ENCODE data around the gene SYT5.
"Not testable (repeated sequence)": the region's sequence is repeated elsewhere in the genome, so short reads cannot be mapped to it uniquely, and the experiment has no call there.

SYT5 gene

GRCh38 chr19:55166530-55167268 lies 13.4 kb downstream of the SYT5 start, which contains the start of gene DNAAF3:
TSS of gene DNAAF3 (minus strand) at chr19:55166613. CDS start at chr19:55166413, 200 bp downstream.
- DNase-seq: no peak

- no peak for DNase-seq
Measured at GRCh38 chr19:55165952-55166529, 14.0 kb downstream of the SYT5 start.

- DNase-seq: no peak
Measured at GRCh38 chr19:55161571-55162322, 18.3 kb downstream of the SYT5 start.

GRCh38 chr19:55160986-55161365 lies 19.1 kb downstream of the SYT5 start:
- DNase-seq: no peak

- DNase-seq: no peak
Measured at GRCh38 chr19:55160128-55160985, 19.7 kb downstream of the SYT5 start.

- no peak for DNase-seq
Measured at GRCh38 chr19:55158848-55159749, 21.0 kb downstream of the SYT5 start.

- no peak for DNase-seq
Measured at GRCh38 chr19:55158423-55158822, 21.7 kb downstream of the SYT5 start.

GRCh38 chr19:55157064-55157908 lies 22.8 kb downstream of the SYT5 start, which contains the start of gene TNNI3:
TSS of gene TNNI3 (minus strand) at chr19:55157732. CDS start at chr19:55157589, 143 bp downstream.
- no peak for DNase-seq

- no peak for DNase-seq
Measured at GRCh38 chr19:55156202-55157063, 23.7 kb downstream of the SYT5 start.

- DNase-seq: not testable (repeated sequence)
Measured at GRCh38 chr19:55155784-55156183, 24.3 kb downstream of the SYT5 start.

GRCh38 chr19:55153652-55154264 lies 26.3 kb downstream of the SYT5 start:
- DNase-seq: no peak

- no peak for DNase-seq
Measured at GRCh38 chr19:55152017-55152416, 28.1 kb downstream of the SYT5 start.

- no peak for DNase-seq
Measured at GRCh38 chr19:55149078-55150003, 30.7 kb downstream of the SYT5 start, which contains the start of gene TNNT1. TSS of gene TNNT1 (minus strand) at chr19:55149206. CDS start at chr19:55147157, 2,049 bp downstream.

- no peak for DNase-seq
Measured at GRCh38 chr19:55147545-55148251, 32.4 kb downstream of the SYT5 start.

GRCh38 chr19:55146705-55147273 lies 33.3 kb downstream of the SYT5 start:
- DNase-seq: no peak

- no peak for DNase-seq
Measured at GRCh38 chr19:55146078-55146704, 33.9 kb downstream of the SYT5 start.
